Small intestine (tissue), 7 donors: ENCODE results near the gene KCTD10. TPM values are rescaled to one million over a fixed set of nuclear protein-coding genes. Genes with fewer than 3 reads are reported as not detected.

Experiments
- DNase-seq, 2 donors: peaks; one replicate each; pipeline versions ENCODE4 v3.0.0 to v3.0.0-alpha.2; 2013
- FAIRE-seq: peaks from 2 replicates; lab custom pipeline; 2012; peaks lifted over from hg19 to GRCh38; lab: Jason Lieb, UNC
- H3K27ac ChIP-seq, 3 donors: one replicate each; pipeline ENCODE4 v1.5.1; 2013; ENCODE audit warnings: low read length in 2 of 3, mild to moderate bottlenecking in 2 of 3, control low read depth in 1 of 3, inconsistent platforms in 1 of 3, low read depth in 1 of 3, moderate library complexity in 1 of 3
- H3K27me3 ChIP-seq, 3 donors: one replicate each; pipeline ENCODE4 v1.6.1; 2013; ENCODE audit warnings: low read length in 3 of 3, inconsistent platforms in 1 of 3; ENCODE audit not compliant: control insufficient read depth in 3 of 3, insufficient read depth in 3 of 3
- H3K36me3 ChIP-seq, 3 donors: one replicate each; pipeline ENCODE4 v1.6.1; 2013; ENCODE audit warnings: low read length in 3 of 3, inconsistent platforms in 1 of 3, low read depth in 1 of 3, mild to moderate bottlenecking in 1 of 3, moderate library complexity in 1 of 3; ENCODE audit not compliant: control insufficient read depth in 3 of 3, insufficient read depth in 2 of 3
- H3K4me1 ChIP-seq, 3 donors: one replicate each; pipeline ENCODE4 v1.6.1; 2013; ENCODE audit warnings: low read length in 2 of 3, inconsistent platforms in 1 of 3, low read depth in 1 of 3, mild to moderate bottlenecking in 1 of 3, moderate library complexity in 1 of 3; ENCODE audit not compliant: control insufficient read depth in 3 of 3, insufficient read depth in 2 of 3
- H3K4me3 ChIP-seq, 3 donors: one replicate each; pipeline ENCODE4 v1.5.1; 2013; ENCODE audit warnings: low read length in 3 of 3, control low read depth in 1 of 3, inconsistent platforms in 1 of 3, low read depth in 1 of 3, mild to moderate bottlenecking in 1 of 3, moderate library complexity in 1 of 3
- H3K9me3 ChIP-seq, 2 donors: one replicate each; pipeline ENCODE4 v1.6.1; 2013; ENCODE audit warnings: low read depth in 1 of 2, low read length in 1 of 2; ENCODE audit not compliant: control insufficient read depth in 2 of 2, insufficient read depth in 1 of 2
- WGBS, 3 donors: extraction: QIAGEN DNeasy Blood & Tissue Kit; methylation state at CpG; one replicate each; pipeline ENCODE4 v1.1.7; 2013; 5-methylcytosine and 5-hydroxymethylcytosine counted together
- polyA plus RNA-seq, 4 donors: library from polyadenylated mRNA; stranded (reverse) in 3 of 4; unstranded in 1 of 4; fragments of 200-250 nt in 3 of 4; fragments of 120-200 nt in 1 of 4; gene quantifications; one replicate each; pipeline versions ENCODE4 v1.2.1 to v1.2.3, GENCODE V29; 2013
- donor health status: healthy with polysubstance abuse.
- donor health status: control.
- donor health status: control.
- donor health status: Bipolar disorder and iron deficiency.
- donor health status: healthy.

The KCTD10 gene
- polyA plus RNA-seq, 4 donors: 14.3 to 28.4 (median 19.0) TPM

GRCh38 chr12:109518820-109519665 lies 41.9 kb upstream of the KCTD10 start:
- H3K4me1 ChIP-seq: no peaks in the 10 kb centered on the region
- H3K4me3 ChIP-seq: no peak overlapping the region
- FAIRE-seq (no peak), DNase-seq (peak; percentile 69 to 72)
- 58 to 69% (median 65%) methylated on average over 11 of the region's 11 CpGs for WGBS, 3 donors
- H3K9me3 ChIP-seq: no peaks in the 10 kb centered on the region
- peaks cover 3 to 77% (median 23%) of the 10 kb centered on the region in 3 donors for H3K36me3 ChIP-seq
- H3K27ac ChIP-seq: peak overlapping the region in 1 of 3 donors; percentile 53
- H3K27me3 ChIP-seq: no peaks in the 10 kb centered on the region

- 74 to 81% (median 77%) methylated on average over 6 of the region's 6 CpGs for WGBS, 3 donors
- Histone ChIP-seq H3K4me1 (no peaks in the 10 kb centered on the region), H3K27me3 (no peaks in the 10 kb centered on the region), H3K4me3 (no peak overlapping the region), H3K27ac (no peak overlapping the region), H3K9me3 (no peaks in the 10 kb centered on the region), H3K36me3 (peaks cover 4 to 72% (median 15%) of the 10 kb centered on the region in 3 donors)
- FAIRE-seq (no peak), DNase-seq (peak in 1 of 2 donors; percentile 42)
These were observed 40.5 kb upstream of the KCTD10 start for GRCh38 chr12:109517619-109518018.

- DNase-seq (no peak), FAIRE-seq (no peak)
- Histone ChIP-seq H3K4me1 (no peaks in the 10 kb centered on the region), H3K27ac (no peak overlapping the region), H3K27me3 (no peaks in the 10 kb centered on the region), H3K36me3 (peaks cover 5 to 64% (median 14%) of the 10 kb centered on the region in 3 donors), H3K9me3 (no peaks in the 10 kb centered on the region), H3K4me3 (no peak overlapping the region)
- 89 to 91% (median 90%) methylated on average over 4 of the region's 4 CpGs for WGBS, 3 donors
These were observed 36.9 kb upstream of the KCTD10 start for GRCh38 chr12:109513977-109514376.

GRCh38 chr12:109513051-109513450 lies 36.0 kb upstream of the KCTD10 start:
- Histone ChIP-seq H3K9me3 (no peaks in the 10 kb centered on the region), H3K27ac (no peak overlapping the region), H3K4me3 (no peak overlapping the region), H3K27me3 (no peaks in the 10 kb centered on the region), H3K4me1 (no peaks in the 10 kb centered on the region), H3K36me3 (peaks cover 6 to 62% (median 18%) of the 10 kb centered on the region in 3 donors)
- DNase-seq (no peak), FAIRE-seq (no peak)
- 75 to 89% (median 82%) methylated on average over 8 of the region's 8 CpGs for WGBS, 3 donors

GRCh38 chr12:109512608-109513007 lies 35.5 kb upstream of the KCTD10 start:
- peaks cover 8 to 61% (median 19%) of the 10 kb centered on the region in 3 donors for H3K36me3 ChIP-seq
- no peaks in the 10 kb centered on the region for H3K4me1 ChIP-seq
- WGBS, 3 donors: 77 to 89% (median 83%) methylated on average over 1 of the region's 1 CpG
- no peak overlapping the region for H3K4me3 ChIP-seq
- DNase-seq (no peak), FAIRE-seq (no peak)
- no peaks in the 10 kb centered on the region for H3K9me3 ChIP-seq
- no peak overlapping the region for H3K27ac ChIP-seq
- H3K27me3 ChIP-seq: no peaks in the 10 kb centered on the region

- no peaks in the 10 kb centered on the region for H3K4me1 ChIP-seq
- DNase-seq (no peak), FAIRE-seq (no peak)
- H3K4me3 ChIP-seq: no peak overlapping the region
- peaks cover 11 to 62% (median 20%) of the 10 kb centered on the region in 3 donors for H3K36me3 ChIP-seq
- no peak overlapping the region for H3K27ac ChIP-seq
- H3K9me3 ChIP-seq: no peaks in the 10 kb centered on the region
- 90 to 93% (median 92%) methylated on average over 15 of the region's 15 CpGs for WGBS, 3 donors
- H3K27me3 ChIP-seq: no peaks in the 10 kb centered on the region
These were observed 33.1 kb upstream of the KCTD10 start for GRCh38 chr12:109510196-109510595.

- Histone ChIP-seq H3K27me3 (no peaks in the 10 kb centered on the region), H3K36me3 (peaks cover 29 to 61% (median 39%) of the 10 kb centered on the region in 3 donors), H3K4me1 (no peaks in the 10 kb centered on the region), H3K9me3 (no peaks in the 10 kb centered on the region), H3K27ac (no peak overlapping the region), H3K4me3 (no peak overlapping the region)
- FAIRE-seq (no peak), DNase-seq (no peak)
- WGBS, 3 donors: 59 to 84% (median 71%) methylated on average over 1 of the region's 1 CpG
These were observed 27.0 kb upstream of the KCTD10 start for GRCh38 chr12:109504068-109504467.

GRCh38 chr12:109503611-109504010 lies 26.5 kb upstream of the KCTD10 start:
- WGBS, 3 donors: 65 to 78% (median 69%) methylated on average over 3 of the region's 3 CpGs
- no peak for FAIRE-seq
- H3K4me3 ChIP-seq: no peak overlapping the region
- H3K36me3 ChIP-seq: peaks cover 31 to 65% (median 42%) of the 10 kb centered on the region in 3 donors
- no peak for DNase-seq
- no peaks in the 10 kb centered on the region for H3K9me3 ChIP-seq
- H3K27me3 ChIP-seq: no peaks in the 10 kb centered on the region
- no peak overlapping the region for H3K27ac ChIP-seq
- H3K4me1 ChIP-seq: no peaks in the 10 kb centered on the region
